Endothelial cell of umbilical vein (primary cell): ENCODE measurements around the gene LAMTOR2. TPM values are rescaled to one million over a fixed set of nuclear protein-coding genes. Genes with fewer than 3 reads are reported as not detected.

Source experiments
- BruUV-seq: library from RNA; stranded (reverse); fragments of 400-500 nt; replicated peaks from 2 replicates; lab custom pipeline; 2021; lab: Mats Ljungman, UMichigan
- CTCF ChIA-PET: fragments of 300-600, 350-600 bp; sonication (Branson Sonifier 250); formaldehyde crosslinking; loops from one replicate; lab custom pipeline; 2021; ENCODE audit warnings: antibody characterized with exemption, inconsistent platforms; lab: Charles Lee
- POLR2A ChIA-PET: fragments of 300-600, 350-600 bp; sonication (Branson Sonifier 250); formaldehyde crosslinking; loops from one replicate; lab custom pipeline; 2021; ENCODE audit warnings: antibody characterized with exemption, inconsistent platforms; lab: Charles Lee
- DNase-seq: peaks from one replicate; pipeline ENCODE4 v3.0.0-alpha.2; 2011; ENCODE audit warnings: low read depth, low spot score
- FAIRE-seq: peaks from 2 replicates; lab custom pipeline; 2011; peaks lifted over from hg19 to GRCh38; lab: Jason Lieb, UNC
- H2AFZ ChIP-seq: 2 replicates; pipeline ENCODE4 v1.6.0; 2012; ENCODE audit warnings: low read depth, low read length, control low read depth, inconsistent platforms
- H3K27ac ChIP-seq: 2 replicates; pipeline ENCODE4 v1.5.1; 2011; ENCODE audit warnings: low read depth, mild to moderate bottlenecking, control low read depth, low read length, moderate library complexity; ENCODE audit not compliant: insufficient read depth
- H3K27me3 ChIP-seq, 2 experiments: 2 replicates each; pipeline versions ENCODE4 v1.6.0 to v1.6.1; 2011; ENCODE audit warnings: low read length in 2 of 2, mixed read lengths in 1 of 2; ENCODE audit not compliant: control insufficient read depth in 2 of 2, insufficient read depth in 2 of 2
- H3K36me3 ChIP-seq, 2 experiments: 2 replicates in 1 of 2; 3 replicates in 1 of 2; pipeline ENCODE4 v1.5.1; 2011; ENCODE audit warnings: low read length in 2 of 2, mild to moderate bottlenecking in 1 of 2, moderate library complexity in 1 of 2; ENCODE audit not compliant: control insufficient read depth in 2 of 2, insufficient read depth in 2 of 2; ENCODE audit errors: extremely low read depth in 1 of 2
- H3K4me1 ChIP-seq: 3 replicates; pipeline ENCODE4 v1.5.1; 2011; ENCODE audit warnings: mild to moderate bottlenecking, low read length; ENCODE audit not compliant: control insufficient read depth, insufficient read depth; ENCODE audit errors: extremely low read depth
- H3K4me2 ChIP-seq: 2 replicates; pipeline ENCODE4 v1.6.1; 2011; ENCODE audit warnings: low read length, control low read depth, mixed read lengths; ENCODE audit not compliant: insufficient read depth
- H3K4me3 ChIP-seq, 3 experiments: fragments of 200-600 bp in 1 of 3; sonication (generic), shearing (Covaris generic) in 1 of 3; replicated peaks in 1 of 3; 2 replicates each; pipeline ENCODE4 v1.5.1; 2011 to 2016; ENCODE audit warnings: control low read depth in 3 of 3, low read length in 3 of 3, mild to moderate bottlenecking in 2 of 3, inconsistent platforms in 1 of 3, low read depth in 1 of 3, moderate library complexity in 1 of 3; ENCODE audit not compliant: insufficient read depth in 1 of 3
- H3K79me2 ChIP-seq: 2 replicates; pipeline ENCODE4 v1.6.0; 2012; ENCODE audit warnings: low read length, inconsistent platforms; ENCODE audit not compliant: control insufficient read depth, insufficient read depth
- H3K9ac ChIP-seq: replicated peaks from 2 replicates; pipeline ENCODE3; 2011; ENCODE audit warnings: low read length, control low read depth; ENCODE audit not compliant: insufficient read depth; ENCODE audit errors: extremely low read depth
- H3K9me1 ChIP-seq: replicated peaks from 3 replicates; pipeline ENCODE4 v1.6.0; 2011; ENCODE audit warnings: mild to moderate bottlenecking, low read length; ENCODE audit not compliant: control insufficient read depth, insufficient read depth; ENCODE audit errors: extremely low read depth
- H3K9me3 ChIP-seq: replicated peaks from 2 replicates; pipeline ENCODE4 v1.5.1; 2012; ENCODE audit warnings: low read length, inconsistent platforms; ENCODE audit not compliant: control insufficient read depth, insufficient read depth
- H4K20me1 ChIP-seq: replicated peaks from 2 replicates; pipeline ENCODE3; 2011; ENCODE audit warnings: mild to moderate bottlenecking, low read length; ENCODE audit not compliant: control insufficient read depth, insufficient read depth; ENCODE audit errors: extremely low read depth
- CTCF ChIP-seq, 2 donors: IDR thresholded peaks; 1 replicate in 1 of 2; 2 replicates in 1 of 2; pipeline ENCODE4 v1.5.1; 2011; ENCODE audit warnings: low read length in 2 of 2, mild to moderate bottlenecking in 2 of 2, moderate library complexity in 2 of 2, control low read depth in 1 of 2, inconsistent platforms in 1 of 2, low read depth in 1 of 2; ENCODE audit not compliant: insufficient read depth in 1 of 2; ENCODE audit errors: extremely low read depth in 1 of 2
- EZH2 ChIP-seq: IDR thresholded peaks from 2 replicates; pipeline ENCODE4 v1.6.1; 2012; ENCODE audit warnings: borderline replicate concordance, low read depth, mild to moderate bottlenecking, moderate library complexity, low read length, inconsistent platforms; ENCODE audit not compliant: severe bottlenecking
- FOS ChIP-seq: IDR thresholded peaks from 2 replicates; pipeline ENCODE4 v1.6.1; 2011; ENCODE audit warnings: mild to moderate bottlenecking, low read length, moderate library complexity, borderline replicate concordance; ENCODE audit not compliant: insufficient read depth
- GATA2 ChIP-seq: IDR thresholded peaks from 2 replicates; pipeline ENCODE4 v1.7.0; 2011; ENCODE audit warnings: low read depth, mild to moderate bottlenecking, moderate library complexity, mixed read lengths, low read length; ENCODE audit not compliant: insufficient read length, insufficient read depth
- JUN ChIP-seq: IDR thresholded peaks from 2 replicates; pipeline ENCODE4 v1.6.1; 2011; ENCODE audit warnings: borderline replicate concordance, low read depth; ENCODE audit not compliant: insufficient read length, insufficient read depth
- MYC ChIP-seq: IDR thresholded peaks from one replicate; pipeline ENCODE4 v1.6.1; 2011; ENCODE audit warnings: mild to moderate bottlenecking, low read depth, low read length
- POLR2A ChIP-seq: IDR thresholded peaks from 2 replicates; pipeline ENCODE4 v1.6.1; 2012; ENCODE audit warnings: low read depth, mild to moderate bottlenecking, control low read depth, low read length
- POLR2AphosphoS5 ChIP-seq: IDR thresholded peaks from 2 replicates; pipeline ENCODE4 v1.6.1; 2012; ENCODE audit warnings: low read depth, mild to moderate bottlenecking, control low read depth, low read length, moderate library complexity; ENCODE audit not compliant: insufficient read depth
- dilution Hi-C: fragments of 300-500 bp; cut with MboI; formaldehyde crosslinking; loops from one replicate; pipeline ENCODE4 v1.15.0; 2019; ENCODE audit warnings: low sequenced_read_pairs; ENCODE audit not compliant: extremely low pct_ligation_motif_present
- intact Hi-C: fragments of 100-400 bp; cut with micrococcal nuclease; formaldehyde crosslinking; loops from one replicate; pipeline ENCODE4 v1.10.0; 2022
- polyA plus RNA-seq, 4 experiments: library from polyadenylated mRNA; depleted of rRNA in 3 of 4; stranded (reverse) in 3 of 4; unstranded in 1 of 4; fragments of >200 nt; gene quantifications; 2 replicates each; pipeline versions ENCODE4 v1.2.1 to v1.2.3, GENCODE V29; 2011 to 2012; ENCODE audit warnings: missing spikeins in 1 of 4
- total RNA-seq: library from RNA; stranded (reverse); gene quantifications from 2 replicates; pipeline ENCODE4 v1.2.3, GENCODE V29; 2021
- TF ChIP-seq, protein P1 (sequence below): IDR thresholded peaks from 2 replicates; pipeline ENCODE4 v1.6.1; 2011; ENCODE audit not compliant: insufficient read depth, insufficient read length

The LAMTOR2 gene
- total and polyA plus RNA-seq, 2 donors (not counting 3 experiments of a cell fraction or from before 2014, with no cell fraction given), result 77.7 to 136 TPM

DNA sequence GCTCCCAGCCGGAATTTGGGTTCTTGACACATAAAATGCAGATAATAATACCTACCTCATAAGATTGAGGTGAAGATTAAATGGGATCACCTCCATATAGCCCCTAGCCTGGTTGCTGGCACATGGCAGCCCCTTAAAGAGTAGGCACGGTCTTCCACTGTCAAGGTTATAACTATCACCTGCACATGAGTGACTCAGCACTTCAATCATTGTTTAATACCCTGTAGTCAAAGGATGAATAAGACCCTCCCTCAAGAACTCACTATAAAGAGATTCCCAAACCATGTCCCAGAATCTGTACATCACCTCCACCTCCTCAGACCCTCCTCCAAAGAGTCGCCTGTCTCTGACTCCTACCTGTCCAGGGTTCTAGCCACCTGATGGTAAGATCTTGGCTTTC, 53.5 kb downstream of the LAMTOR2 start:
- TF ChIP-seq MYC (no peak), POLR2AphosphoS5 (no peak), JUN (no peak), GATA2 (no peak), CTCF (IDR thresholded peaks at IDR 0.05; ENCODE audit: extremely low read depth in 1 of 2, insufficient read depth in 1 of 2, low read depth in 1 of 2, low read length in 2 of 2) (no peak), EZH2 (no peak), POLR2A (no peak), FOS (no peak)
- TF ChIP-seq, protein P1, sequence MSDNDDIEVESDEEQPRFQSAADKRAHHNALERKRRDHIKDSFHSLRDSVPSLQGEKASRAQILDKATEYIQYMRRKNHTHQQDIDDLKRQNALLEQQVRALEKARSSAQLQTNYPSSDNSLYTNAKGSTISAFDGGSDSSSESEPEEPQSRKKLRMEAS, result no peak
- H3K4me1 ChIP-seq, result peaks cover 30% of the 10 kb centered on the region
- no peaks in the 10 kb centered on the region for H3K36me3 ChIP-seq
- H3K9ac ChIP-seq, result no peak overlapping the region
- DNase-seq (no peak), FAIRE-seq (no peak)
- no peaks in the 10 kb centered on the region for H3K27me3 ChIP-seq
- H4K20me1 ChIP-seq, result no peaks in the 10 kb centered on the region
- ChIA-PET CTCF (interaction anchor here (0.7 to 2.2 kb wide), 3 partner anchors 11 to 22 kb away, joined by 3 to 8 read pairs (median 7); no protein-coding TSS in a partner anchor), POLR2A (no interaction called here)
- intact Hi-C loops, result no loop called here
- H3K9me3 ChIP-seq, result no peaks in the 10 kb centered on the region
- H3K4me3 ChIP-seq, result no peak overlapping the region
- BruUV-seq, result no TSS peak
- no peak overlapping the region for H3K27ac ChIP-seq
- dilution Hi-C loops, result no loop called here
- H3K79me2 ChIP-seq, result no peaks in the 10 kb centered on the region
- H2AFZ ChIP-seq, result no peak overlapping the region
- H3K9me1 ChIP-seq, result no peaks in the 10 kb centered on the region
- H3K4me2 ChIP-seq, result no peak overlapping the region

Other genes with a start within 250 kb of the LAMTOR2 start
- 58.7 and 60.4 TPM in 2 replicates for gene GON4L, start 197.6 kb upstream of the LAMTOR2 start, total RNA-seq
- 29.5 and 30.5 TPM in 2 replicates for gene GON4L, start 197.6 kb upstream of the LAMTOR2 start, polyA plus RNA-seq
- gene SYT11, start 195.2 kb upstream of the LAMTOR2 start, total RNA-seq, result 33.7 and 36.5 TPM in 2 replicates
- 27.6 and 28.2 TPM in 2 replicates for gene SYT11, start 195.2 kb upstream of the LAMTOR2 start, polyA plus RNA-seq
- 46.4 and 47.8 TPM in 2 replicates for gene RIT1, start 143.4 kb upstream of the LAMTOR2 start, total RNA-seq
- gene RIT1, start 143.4 kb upstream of the LAMTOR2 start, polyA plus RNA-seq, result 52.0 and 65.5 TPM in 2 replicates
- gene KHDC4, start 120.4 kb upstream of the LAMTOR2 start, total RNA-seq, result 54.1 and 55.6 TPM in 2 replicates
- gene KHDC4, start 120.4 kb upstream of the LAMTOR2 start, polyA plus RNA-seq, result 47.9 and 48.6 TPM in 2 replicates
- gene RXFP4, start 113.1 kb upstream of the LAMTOR2 start, total RNA-seq, result not detected in 2 replicates
- not detected in 2 replicates for gene RXFP4, start 113.1 kb upstream of the LAMTOR2 start, polyA plus RNA-seq
- 110 and 118 TPM in 2 replicates for gene ARHGEF2, start 76.2 kb upstream of the LAMTOR2 start, total RNA-seq
- gene ARHGEF2, start 76.2 kb upstream of the LAMTOR2 start, polyA plus RNA-seq, result 59.2 and 62.0 TPM in 2 replicates
- 339 and 362 TPM in 2 replicates for gene SSR2, start 33.8 kb upstream of the LAMTOR2 start, total RNA-seq
- gene SSR2, start 33.8 kb upstream of the LAMTOR2 start, polyA plus RNA-seq, result 1,337 and 1,787 TPM in 2 replicates
- gene UBQLN4, start 984 bp upstream of the LAMTOR2 start, total RNA-seq, result 48.1 and 50.8 TPM in 2 replicates
- gene UBQLN4, start 984 bp upstream of the LAMTOR2 start, polyA plus RNA-seq, result 50.5 and 53.6 TPM in 2 replicates
- gene RAB25, start 6.4 kb downstream of the LAMTOR2 start, total RNA-seq, result not detected in 2 replicates
- not detected in 2 replicates for gene RAB25, start 6.4 kb downstream of the LAMTOR2 start, polyA plus RNA-seq
- 23.6 and 26.6 TPM in 2 replicates for gene MEX3A, start 27.7 kb downstream of the LAMTOR2 start, total RNA-seq
- 20.2 and 22.0 TPM in 2 replicates for gene MEX3A, start 27.7 kb downstream of the LAMTOR2 start, polyA plus RNA-seq
- 715 and 742 TPM in 2 replicates for gene LMNA, start 59.9 kb downstream of the LAMTOR2 start, total RNA-seq
- gene LMNA, start 59.9 kb downstream of the LAMTOR2 start, polyA plus RNA-seq, result 371 and 461 TPM in 2 replicates
- 1.5 and 1.6 TPM in 2 replicates for gene SEMA4A, start 98.8 kb downstream of the LAMTOR2 start, total RNA-seq
- gene SEMA4A, start 98.8 kb downstream of the LAMTOR2 start, polyA plus RNA-seq, result 0.97 and 1.5 TPM in 2 replicates
- gene SLC25A44, start 139.3 kb downstream of the LAMTOR2 start, total RNA-seq, result 24.0 and 26.3 TPM in 2 replicates
- 30.2 and 30.6 TPM in 2 replicates for gene SLC25A44, start 139.3 kb downstream of the LAMTOR2 start, polyA plus RNA-seq
- gene PMF1, start 158.2 kb downstream of the LAMTOR2 start, total RNA-seq, result 58.4 and 61.6 TPM in 2 replicates
- 134 and 147 TPM in 2 replicates for gene PMF1, start 158.2 kb downstream of the LAMTOR2 start, polyA plus RNA-seq
- 1.0 and 2.4 TPM in 2 replicates for gene BGLAP, start 187.4 kb downstream of the LAMTOR2 start, total RNA-seq
- gene BGLAP, start 187.4 kb downstream of the LAMTOR2 start, polyA plus RNA-seq, result 0.65 and 1.2 TPM in 2 replicates
- gene PAQR6, start 193.3 kb downstream of the LAMTOR2 start, total RNA-seq, result 1.6 and 2.2 TPM in 2 replicates
- 1.3 and 1.6 TPM in 2 replicates for gene PAQR6, start 193.3 kb downstream of the LAMTOR2 start, polyA plus RNA-seq
- 79.0 and 82.6 TPM in 2 replicates for gene SMG5, start 228.0 kb downstream of the LAMTOR2 start, total RNA-seq
- gene SMG5, start 228.0 kb downstream of the LAMTOR2 start, polyA plus RNA-seq, result 32.6 and 37.4 TPM in 2 replicates
- gene TMEM79, start 229.5 kb downstream of the LAMTOR2 start, total RNA-seq, result 3.0 TPM in 2 replicates
- gene TMEM79, start 229.5 kb downstream of the LAMTOR2 start, polyA plus RNA-seq, result 4.8 and 5.6 TPM in 2 replicates
- gene GLMP, start 240.9 kb downstream of the LAMTOR2 start, total RNA-seq, result 83.3 and 84.3 TPM in 2 replicates
- gene GLMP, start 240.9 kb downstream of the LAMTOR2 start, polyA plus RNA-seq, result 109 and 136 TPM in 2 replicates
- gene VHLL, start 244.5 kb downstream of the LAMTOR2 start, total RNA-seq, result 0.73 TPM in 1 of 2 replicates, not detected in the other
- not detected in 2 replicates for gene VHLL, start 244.5 kb downstream of the LAMTOR2 start, polyA plus RNA-seq